GM18873 (cell line): ENCODE data around the gene RALGPS1.

Source experiments
- ATAC-seq: cut with Tn5 transposase; IDR thresholded peaks from one replicate; pipeline ENCODE4 v1.9.1; 2021; ENCODE audit warnings: mild to moderate bottlenecking, moderate library complexity, moderate number of reproducible peaks; ENCODE audit not compliant: unreplicated experiment, low FRiP score

RALGPS1 gene

DNA sequence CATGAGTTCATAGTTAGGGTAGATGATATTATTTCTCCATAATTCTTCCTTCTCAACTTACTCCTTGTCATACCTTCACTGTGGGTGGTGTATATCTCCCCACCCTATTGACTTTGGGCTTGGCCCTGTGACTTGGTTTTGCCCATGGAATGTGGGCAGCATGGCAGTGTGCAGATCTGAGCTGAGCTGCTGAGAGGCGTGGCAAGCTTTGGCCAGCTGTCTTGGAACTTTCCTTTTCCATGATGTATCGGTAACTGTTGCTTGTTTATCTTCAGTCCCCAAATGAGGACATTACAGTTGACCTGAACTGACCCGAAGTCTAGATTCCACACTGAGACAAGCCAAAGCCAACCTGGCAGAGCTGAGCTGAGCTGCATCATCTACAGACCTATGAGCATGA is 70.4 kb downstream of the RALGPS1 start:
- no peak for ATAC-seq

DNA sequence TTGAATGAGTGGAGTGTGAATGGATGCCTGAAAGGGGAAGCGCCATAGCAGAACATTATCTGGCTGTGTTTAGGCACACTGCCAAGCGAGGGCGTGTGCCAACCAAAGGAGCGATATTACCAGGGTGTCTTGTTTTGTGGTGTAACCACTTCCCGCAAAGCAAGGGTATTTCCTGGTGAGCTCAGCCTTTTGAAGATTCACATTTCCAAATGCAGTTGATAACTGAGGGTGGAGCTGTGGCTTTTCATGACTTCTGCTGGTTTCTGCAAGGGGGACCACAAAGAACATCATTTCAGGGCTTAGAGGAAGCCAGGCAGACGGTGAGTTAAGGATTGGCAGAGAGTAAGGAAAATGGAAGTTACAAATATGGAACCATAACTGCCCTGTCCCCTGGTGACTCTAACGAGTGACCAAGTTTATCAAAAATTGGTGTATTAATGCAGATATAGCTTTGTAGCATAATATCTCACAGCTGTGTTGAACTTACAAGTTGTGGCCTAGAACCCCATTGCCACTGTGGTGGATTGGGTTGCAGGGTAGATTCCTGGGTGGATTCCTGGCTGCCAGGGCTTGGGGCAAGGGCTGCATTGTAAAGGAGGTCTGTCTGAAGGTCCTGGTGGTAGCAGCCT is 71.4 kb downstream of the RALGPS1 start:
- peak; percentile 54 for ATAC-seq

DNA sequence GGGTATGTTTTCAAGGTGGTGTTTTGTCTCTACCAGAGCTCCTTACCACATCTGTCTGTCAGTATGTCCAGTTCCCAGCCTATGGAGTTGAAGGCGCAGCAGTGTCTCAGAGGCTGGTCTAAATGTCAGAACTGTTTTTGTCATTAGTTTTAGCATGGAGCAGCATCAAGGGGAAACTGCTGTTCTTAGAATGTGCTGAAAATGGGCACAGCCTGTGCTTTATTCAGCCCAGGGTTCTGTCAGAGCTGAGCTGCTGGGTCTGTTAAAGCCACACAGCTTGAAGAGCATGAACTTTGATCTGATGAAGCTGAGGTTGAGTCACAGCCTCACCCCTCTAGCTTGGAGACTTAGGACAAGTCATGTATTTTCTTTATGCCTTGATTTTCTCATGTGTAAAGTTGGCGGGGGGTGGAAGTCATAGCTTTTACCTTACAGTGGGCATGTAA is 71.9 kb downstream of the RALGPS1 start:
- ATAC-seq, result no peak

DNA sequence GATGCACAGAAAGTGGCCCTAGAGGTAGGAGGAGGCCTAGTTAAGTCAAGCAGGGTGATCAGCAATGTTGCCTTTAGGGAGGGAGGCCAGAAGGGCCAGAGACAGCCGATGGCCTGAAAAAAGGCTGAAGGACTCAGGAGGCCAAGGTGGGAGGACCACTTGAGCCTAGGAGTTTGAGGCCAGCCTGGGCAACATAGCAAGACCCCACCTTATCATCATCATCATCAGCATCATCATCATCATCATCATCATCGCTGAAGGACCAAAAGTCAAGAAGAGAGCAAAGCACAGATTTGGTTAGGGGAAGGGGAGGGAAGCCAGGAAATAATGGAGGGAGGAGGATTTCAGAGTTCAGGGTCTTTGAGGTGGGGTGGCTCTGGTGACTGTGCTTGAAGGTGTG is 74.3 kb downstream of the RALGPS1 start:
- ATAC-seq, result no peak

DNA sequence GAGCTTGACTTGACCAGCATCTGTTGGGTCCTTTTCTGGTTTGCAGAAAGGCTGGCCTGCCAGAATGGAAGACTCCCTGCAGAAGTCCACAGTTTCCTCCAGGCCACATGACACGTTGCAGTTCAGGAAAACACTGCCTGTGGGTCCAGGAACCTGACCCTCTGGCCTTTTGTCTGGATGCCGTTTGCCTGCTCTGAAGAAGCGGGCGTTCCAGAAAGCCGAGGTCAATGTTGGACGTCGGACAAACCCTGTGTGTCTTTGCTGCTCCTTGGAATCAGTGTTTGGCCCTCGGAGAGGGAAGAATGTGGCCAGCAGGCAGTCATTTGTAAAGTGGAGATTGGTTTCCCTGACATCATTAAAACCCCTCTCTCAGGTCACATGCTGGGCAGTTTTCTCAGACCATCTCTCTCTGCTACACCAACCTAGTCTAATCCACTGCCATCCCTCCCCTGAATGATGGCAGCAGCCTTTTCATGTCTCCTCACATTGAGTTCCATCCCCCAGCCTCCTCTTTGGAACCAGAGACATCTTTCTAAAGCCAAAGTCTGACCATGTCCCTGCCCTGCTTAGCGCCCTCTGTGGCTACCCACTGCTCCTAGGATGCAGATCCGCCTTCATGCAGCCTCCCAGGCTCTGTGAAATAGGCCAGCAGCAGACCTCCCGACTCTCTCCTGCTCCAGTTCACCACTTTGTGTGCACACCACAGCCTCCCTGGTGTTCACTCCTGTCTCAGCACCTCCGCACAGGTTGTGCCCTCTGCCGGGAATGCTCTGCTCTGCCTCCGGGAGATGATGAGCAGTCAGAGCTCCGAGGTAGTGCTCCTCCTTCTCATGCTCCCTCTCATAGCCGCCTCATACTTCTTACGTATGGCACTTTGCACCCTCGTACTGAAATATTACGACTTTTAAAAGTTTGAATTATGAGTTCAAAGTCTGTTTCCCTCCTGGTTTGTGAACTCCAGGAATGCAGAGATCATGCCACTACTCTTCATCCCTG is 75.6 kb downstream of the RALGPS1 start:
- no peak for ATAC-seq

DNA sequence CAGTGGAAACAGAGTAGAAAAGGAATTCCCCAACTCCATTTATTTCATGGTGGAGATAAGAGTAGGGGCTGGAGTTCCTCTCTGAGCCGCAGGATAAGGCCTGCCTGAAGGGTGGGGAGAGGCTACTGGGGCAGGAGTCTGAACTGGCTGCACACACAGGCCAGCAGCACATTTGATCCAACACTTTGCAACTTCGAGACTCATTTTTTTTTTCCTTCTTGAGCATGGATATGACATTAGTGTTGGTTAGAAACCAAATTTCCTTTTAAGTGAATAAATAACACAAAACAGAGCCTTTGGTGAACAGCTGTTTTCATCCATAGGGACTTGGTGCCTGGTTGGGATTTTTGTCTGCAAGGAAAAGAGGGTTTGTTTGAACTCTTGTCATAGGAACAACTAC is 76.6 kb downstream of the RALGPS1 start:
- no peak for ATAC-seq

DNA sequence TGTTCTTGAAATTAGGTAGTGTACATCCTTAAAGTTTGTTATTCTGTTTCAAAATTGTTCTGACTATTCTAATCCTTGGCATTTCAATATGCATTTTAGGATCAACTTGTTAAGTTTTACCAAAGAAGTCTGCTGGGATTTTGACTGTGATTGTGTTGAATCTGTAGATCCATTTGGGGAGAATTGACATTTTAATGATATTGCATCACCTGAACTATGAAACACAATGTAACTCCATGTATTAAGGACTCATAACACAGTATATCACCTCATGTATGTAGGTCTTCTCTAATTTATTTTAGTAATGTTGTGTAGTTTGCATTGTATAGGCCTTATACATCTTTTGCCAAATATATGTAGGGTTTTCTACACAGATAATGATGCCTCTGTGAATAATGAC is 77.8 kb downstream of the RALGPS1 start:
- ATAC-seq, result no peak

DNA sequence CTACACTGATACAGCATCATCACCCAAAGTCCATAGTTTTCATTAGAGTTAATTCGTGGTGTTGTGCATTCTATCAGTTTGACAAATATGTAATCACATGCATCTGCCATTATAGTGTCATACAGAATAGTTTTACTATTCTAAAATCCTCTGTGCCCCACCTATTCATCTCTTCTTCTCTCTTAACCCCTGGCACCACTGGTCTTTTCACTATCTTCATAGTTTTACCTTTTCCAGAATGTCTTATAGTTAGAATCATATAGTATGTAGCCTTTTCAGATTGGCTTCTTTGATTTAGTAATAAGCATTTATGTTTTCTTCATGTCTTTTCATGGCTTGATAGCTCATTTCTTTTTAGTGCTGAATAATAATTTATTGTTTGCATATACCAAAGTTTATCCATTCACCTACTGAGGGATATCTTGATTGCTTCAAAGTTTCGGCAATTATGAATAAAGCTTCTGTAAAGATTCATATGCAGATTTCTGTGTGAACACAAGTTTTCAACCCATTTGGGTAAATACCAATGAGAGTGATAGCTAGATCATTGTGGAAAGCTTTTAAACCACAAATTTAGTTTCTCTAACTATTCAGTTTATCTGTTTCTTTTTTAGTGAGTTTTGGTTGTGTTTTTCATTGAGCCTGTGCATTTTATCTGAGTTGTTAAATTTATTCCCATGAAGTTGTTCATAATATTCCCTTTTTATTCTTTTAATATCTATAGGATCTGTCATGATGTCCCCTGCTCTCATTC is 84.9 kb downstream of the RALGPS1 start:
- no peak for ATAC-seq

DNA sequence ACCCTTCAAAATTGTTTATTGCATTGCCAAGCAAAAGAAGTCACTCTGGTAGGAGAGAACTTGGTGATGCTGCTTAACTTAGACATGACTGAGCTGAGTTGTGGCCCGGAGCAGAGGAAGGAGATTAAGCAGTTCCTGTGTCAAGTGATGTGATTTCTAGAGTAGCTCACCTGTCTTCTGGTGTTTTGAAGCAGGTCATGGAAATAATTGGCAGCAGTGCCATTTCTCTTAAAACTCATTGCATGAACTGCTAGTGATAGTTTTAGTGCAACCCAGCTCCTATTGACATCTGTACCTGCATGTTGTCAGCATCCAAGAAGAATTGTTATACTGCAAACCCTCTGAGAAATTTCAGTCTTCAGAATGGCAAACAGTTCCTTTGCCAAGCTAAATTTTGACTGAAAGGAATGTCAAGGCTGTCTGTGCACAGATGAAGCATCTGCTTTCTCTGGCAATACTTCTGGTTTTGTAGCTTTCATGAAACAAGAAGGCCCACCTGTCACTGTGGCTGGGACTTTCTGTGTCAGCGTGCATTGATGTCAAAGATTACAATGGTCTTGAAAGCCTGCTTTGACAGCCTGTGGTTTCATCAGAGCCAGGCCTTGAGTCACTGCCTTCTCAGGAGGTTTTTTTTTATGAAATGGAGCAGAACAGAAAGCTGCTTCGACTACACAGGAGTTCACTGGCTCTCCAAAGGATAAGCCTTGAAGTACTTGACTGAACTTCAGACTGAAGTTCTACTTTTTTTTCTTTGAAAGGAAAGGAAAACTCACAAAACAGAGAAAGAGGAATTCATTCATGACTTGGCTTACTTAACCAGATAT is 90.6 kb downstream of the RALGPS1 start:
- ATAC-seq, result peak; percentile 88

DNA sequence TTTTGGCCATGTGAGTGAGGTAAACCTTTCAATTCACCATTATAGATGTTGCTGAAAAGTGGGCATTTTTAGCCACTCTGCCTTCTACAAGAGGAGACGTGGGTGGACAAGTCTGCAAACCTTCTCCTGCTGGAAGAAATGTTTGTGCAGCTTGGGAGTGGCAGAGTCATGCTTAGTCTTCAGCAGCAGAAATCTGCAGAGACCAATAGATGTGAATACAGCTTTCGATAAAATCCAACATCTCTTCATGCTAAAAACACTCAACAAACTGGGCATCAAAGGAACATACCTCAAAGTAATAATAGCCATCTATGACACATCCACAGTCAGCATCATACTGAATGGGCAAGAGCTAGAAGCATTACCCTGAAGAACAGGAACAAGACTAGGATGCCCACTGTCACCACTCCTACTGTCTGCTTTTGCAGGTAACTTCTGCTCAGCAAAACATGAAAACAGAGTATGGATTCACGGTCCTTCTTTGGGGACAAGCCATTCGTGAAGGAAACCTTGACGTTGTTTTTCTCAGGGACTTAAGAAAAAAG is 91.3 kb downstream of the RALGPS1 start:
- peak; percentile 12 for ATAC-seq

DNA sequence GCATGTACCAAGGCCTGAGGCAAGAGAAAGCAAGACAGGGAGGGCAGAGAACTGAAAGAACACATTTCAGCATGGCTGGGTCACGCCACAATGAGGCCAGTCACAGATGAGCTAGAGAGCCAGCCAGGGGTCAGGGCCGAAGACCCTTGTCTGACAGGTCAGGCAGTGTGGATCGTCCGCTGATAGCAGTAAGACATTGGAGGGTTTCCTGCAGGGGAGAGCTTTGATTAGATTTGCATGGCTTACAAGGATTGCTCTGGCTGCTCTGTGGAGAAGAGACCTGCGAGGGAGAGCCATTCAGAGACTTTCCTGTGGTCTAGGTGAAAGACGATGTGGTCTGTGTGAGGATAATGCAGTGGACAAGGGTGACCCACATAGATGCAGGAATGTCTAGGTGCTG is 93.1 kb downstream of the RALGPS1 start:
- no peak for ATAC-seq

DNA sequence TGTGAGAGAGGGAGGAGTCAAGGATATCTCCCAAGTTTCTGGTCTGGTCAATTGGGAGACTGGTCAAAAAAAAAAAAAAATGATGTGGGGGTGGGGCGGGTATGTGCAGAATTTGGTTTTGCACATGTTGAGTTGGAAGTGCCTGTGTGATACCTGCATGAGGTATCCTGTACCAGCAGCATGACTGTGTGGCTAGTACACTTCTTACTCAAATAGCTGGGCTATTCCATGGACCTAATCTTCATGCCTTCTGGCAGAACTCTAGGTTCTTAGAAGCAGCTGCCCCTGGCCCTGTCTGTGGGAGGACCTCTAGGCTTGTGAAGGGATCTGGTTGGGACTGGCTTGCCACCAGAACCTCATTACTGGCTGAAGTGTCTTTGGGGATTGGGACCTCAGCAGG is 93.5 kb downstream of the RALGPS1 start:
- no peak for ATAC-seq

DNA sequence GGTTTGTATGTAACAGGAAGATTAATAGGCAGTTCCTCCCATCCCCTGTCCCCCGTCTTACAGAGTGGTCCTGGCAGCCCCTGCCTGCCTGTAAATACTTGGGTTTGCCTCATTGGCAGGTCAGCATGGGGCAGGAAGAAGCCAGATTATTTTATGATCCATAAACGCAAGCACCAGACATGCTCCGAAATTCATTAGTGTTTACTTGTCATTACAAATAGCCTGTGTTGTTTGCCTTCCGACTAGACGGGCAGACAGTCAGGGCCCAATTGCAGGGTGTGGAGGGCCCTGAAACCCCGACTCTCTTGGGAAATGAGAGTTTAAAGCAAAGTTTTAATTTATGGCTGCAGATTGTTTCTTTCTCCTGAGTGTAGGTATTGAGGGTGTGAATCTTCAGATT is 97.2 kb downstream of the RALGPS1 start:
- ATAC-seq, result no peak

DNA sequence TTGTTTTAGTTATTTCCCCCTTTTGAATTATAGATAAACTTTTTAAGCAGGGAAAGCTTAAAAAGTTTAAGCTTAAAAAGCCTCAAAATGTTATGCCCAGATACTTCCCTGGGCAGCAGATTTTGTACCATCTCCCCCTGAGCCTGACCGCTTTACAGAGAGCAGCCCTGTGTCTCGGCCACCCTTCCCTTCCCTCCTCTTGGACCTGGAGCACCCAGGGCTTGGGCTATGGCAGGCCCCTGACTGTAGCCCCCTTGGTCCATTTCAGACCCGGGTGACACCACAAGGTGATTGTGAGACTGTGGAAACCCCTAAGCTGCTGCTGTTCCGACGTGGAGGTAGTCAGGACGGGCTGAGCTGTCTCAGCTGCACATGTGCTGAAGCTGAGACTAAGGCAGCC is 97.7 kb downstream of the RALGPS1 start:
- no peak for ATAC-seq

DNA sequence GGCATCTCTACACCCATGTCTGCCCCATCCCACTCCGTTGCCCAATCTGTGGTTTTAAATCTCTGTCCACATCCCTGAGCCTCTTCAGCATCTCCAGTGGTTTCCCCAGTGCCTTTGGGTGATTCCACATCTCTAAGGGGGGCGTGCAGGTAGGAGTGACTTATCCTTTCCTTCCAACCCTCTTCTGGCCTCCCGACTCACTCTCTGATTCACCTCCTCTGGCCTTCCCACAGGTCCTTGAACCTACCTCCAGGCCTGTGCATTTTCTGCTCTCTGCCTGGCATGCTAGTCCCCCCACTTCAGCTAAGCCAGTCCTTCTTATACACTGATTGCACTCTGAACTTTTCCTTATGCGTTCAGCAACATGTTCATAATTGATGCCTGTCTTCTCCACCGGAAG is 99.0 kb downstream of the RALGPS1 start:
- ATAC-seq, result no peak

DNA sequence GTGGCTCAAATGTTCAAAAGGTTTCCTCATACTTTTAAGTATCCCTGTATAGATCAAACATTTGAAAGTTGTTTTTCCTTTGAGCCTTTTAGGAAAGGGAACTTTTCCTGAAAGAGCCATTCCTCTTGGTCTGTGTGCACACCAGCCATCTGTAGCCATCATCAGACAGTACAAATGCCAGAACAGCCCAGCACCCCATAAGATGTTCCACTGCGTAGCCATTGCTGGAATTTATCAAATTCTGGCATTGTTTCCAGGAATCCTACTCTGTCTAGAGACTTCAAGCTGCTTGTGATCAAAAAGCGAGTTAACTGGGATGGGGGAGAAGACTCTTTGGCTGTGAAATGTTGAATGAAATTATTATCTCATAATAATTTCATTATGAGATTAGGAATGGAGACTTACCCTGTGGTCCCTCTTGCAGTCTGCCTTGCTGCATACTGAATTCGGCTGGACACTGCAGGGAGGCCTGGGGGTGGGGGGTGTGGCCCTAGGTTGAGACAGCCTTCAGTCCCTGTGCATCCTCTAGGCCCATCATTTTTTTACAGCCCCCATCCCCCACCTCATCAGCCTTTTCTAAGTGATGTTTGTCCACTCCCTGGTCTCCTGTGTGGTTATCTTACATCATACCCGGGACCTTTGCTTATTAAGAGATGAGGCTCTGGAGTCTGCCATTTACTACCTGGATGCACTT is 99.8 kb downstream of the RALGPS1 start:
- no peak for ATAC-seq

DNA sequence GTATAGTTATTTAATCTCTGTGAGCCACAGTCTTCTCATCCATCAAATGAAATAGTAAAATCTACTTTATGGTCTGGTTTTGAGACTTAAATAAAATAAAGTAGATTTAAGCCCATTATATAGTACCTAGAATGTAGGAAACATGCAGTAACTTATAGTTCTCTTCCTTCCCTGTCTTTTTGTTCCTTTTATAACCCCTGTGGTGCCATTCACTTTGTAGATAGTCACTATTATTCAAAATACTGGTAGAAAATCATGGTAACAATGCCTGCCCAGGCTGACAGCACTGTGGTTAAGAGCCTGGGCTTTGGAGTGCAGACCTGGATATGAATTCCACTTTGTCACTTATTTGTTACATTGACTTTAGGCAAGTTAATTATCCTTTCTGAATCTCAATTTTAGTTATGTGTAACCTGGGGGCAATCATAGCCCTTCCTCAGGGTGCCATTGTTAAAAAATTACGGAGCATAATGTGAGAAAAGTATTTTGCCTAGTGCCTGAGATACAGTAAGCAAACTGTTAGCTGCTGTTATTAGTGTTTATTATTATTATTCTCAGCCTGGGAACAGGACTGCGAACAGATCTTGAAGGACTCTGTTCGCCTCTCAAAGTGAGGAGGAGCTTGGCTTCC is 100.4 kb downstream of the RALGPS1 start:
- ATAC-seq, result no peak

DNA sequence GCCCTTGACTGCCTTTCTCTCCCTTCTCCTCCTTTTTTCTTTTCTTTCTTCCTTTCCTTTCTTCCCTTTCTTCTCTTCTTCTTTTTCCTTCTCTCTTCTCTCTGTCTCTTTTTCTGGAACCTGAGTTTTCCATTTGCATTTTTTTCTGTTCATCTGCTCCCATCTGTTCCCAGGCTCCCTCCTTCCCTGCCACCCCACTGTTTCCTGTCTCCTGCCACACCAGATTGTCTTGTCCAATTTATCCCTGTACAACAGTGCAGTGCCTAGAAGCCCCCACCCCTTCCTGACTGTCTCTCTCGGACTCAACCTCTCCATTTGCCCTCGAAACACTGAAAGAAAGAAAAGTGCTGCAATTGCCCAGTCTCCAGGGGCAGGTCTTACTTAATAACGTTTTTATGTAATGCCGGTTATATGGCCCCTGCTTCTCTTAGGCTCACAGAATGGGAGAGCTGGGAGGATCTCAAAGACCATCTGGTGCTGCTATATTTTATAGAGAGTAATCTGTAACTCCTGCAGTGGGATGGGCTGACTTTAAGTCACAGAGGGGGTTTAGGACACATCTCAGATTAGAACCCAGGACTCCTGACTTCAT is 101.4 kb downstream of the RALGPS1 start:
- no peak for ATAC-seq
